NCI-H146 treated with DMSO at 0.1 percent for 48 hours (cell line): ENCODE results near the gene DEFB123.
"Not testable (repeated sequence)": the region's sequence is repeated elsewhere in the genome, so short reads cannot be mapped to it uniquely, and the experiment has no call there.

Experiments used
- DNase-seq: peaks from one replicate; lab custom pipeline; 2025; ENCODE audit not compliant: unreplicated experiment; lab: John Stamatoyannopoulos, UW

The DEFB123 gene

GRCh38 chr20:31440012-31440659 is at the start of gene DEFB123:
DEFB123 (plus strand) TSS chr20:31440632; CDS start chr20:31440699, 67 bp downstream.
- no peak for DNase-seq

DNA sequence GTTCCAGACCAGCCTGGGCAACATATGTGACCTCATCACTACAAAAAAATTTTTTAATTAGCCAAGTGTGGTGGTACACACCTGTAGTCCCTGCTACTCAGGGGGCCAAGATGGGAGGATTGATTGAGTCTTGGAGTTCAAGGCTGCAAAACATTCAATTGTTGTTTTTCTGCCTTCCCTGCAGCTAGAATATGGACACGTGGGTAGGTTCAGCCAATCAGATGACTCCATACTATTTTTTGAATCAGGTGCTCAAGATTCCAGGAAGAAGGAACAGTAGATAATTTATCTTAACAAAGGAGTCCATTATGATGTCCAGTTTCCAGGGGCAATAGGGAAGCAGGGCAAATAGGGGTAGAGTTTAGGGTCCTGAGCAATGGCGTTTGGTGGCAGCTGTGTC is 47.6 kb upstream of the DEFB123 start:
- DNase-seq, result no peak

DNA sequence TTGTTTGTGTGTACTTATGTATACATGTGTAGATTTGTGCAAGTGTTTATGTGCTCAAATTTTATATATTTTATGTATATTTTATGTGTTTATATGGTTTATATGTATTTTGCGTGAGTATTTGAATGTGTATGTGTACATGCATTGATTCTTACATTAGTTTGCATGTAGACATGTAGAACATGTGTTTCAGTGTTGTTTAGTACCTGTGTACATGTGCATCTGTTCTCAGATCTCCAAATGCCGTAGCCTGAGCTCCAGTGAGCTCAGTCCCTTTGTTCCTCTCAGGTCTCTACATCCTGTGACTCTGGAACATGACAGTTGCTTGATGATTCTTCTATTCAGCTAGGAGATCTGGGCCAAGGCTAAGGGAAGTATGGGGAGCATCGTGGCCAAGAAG is 45.5 kb upstream of the DEFB123 start:
- DNase-seq, result no peak

- no peak for DNase-seq
Observed at GRCh38 chr20:31403886-31404285, 36.5 kb upstream of the DEFB123 start.

DNA sequence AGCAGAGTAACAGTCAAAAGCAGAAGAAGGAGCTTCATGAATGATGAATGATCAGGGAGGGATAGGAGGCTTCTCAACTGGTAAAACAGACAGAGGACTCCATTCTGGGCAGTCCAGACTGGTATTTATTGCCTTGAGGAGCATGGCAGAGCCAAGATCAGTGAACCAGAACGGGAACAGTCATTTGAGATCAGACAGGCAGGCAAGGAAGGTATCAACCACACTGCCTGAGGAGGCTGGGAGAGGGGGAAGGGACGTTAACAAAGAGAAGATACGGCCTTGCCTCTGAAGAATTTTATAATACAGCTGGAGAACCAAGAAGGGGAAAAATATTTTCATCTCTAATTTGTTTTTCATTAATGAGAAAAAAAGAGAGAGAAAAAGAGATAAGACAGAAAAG is 34.3 kb upstream of the DEFB123 start, which contains the start of gene DEFB121:
DEFB121 (minus strand) TSS at position 101 of the 400 bp plus-strand sequence; CDS start at position 38, 63 bp downstream.
- no peak for DNase-seq

DNA sequence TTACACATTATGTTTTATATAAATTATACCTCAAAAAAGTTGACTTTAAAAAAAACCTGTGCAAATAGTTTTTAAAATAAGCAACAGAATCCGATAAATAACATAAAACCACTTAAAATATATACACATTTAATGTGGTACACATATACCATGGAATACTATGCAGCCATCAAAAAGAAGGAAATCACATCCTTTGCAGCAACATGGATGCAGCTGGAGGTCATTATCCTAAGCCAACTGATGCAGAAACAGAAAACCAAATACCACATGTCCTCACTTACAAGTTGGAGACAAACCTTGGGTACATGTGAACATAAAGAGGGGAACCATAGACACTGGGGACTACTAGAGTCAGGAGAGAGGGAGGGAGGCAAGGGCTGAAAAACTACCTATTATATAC is 30.4 kb upstream of the DEFB123 start:
- DNase-seq, result no peak

GRCh38 chr20:31414381-31414780 is 26.1 kb upstream of the DEFB123 start:
- no peak for DNase-seq

DNA sequence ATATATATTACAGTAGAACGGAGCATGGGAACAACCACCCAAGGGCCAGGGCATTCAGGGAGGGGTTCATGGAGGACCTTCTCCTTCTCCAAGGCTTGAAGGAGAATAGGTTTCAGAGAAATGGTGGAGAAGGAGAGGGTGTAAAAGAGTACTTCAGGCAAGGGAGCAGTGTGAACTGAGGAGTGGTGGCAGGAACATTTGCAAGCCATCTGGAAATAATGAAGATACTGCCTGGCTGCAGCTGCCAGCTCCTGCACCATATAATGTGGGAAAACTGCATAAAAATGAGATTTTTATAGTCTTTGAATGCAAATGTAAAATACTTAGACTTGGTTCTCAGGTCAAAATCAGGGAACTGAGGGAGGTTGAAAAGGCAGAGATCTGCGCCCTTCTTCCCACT is 24.8 kb upstream of the DEFB123 start:
- no peak for DNase-seq

- DNase-seq, result no peak
Observed at GRCh38 chr20:31418307-31418706, 22.1 kb upstream of the DEFB123 start.

GRCh38 chr20:31425797-31426196 is 14.6 kb upstream of the DEFB123 start:
- DNase-seq, result no peak

DNA sequence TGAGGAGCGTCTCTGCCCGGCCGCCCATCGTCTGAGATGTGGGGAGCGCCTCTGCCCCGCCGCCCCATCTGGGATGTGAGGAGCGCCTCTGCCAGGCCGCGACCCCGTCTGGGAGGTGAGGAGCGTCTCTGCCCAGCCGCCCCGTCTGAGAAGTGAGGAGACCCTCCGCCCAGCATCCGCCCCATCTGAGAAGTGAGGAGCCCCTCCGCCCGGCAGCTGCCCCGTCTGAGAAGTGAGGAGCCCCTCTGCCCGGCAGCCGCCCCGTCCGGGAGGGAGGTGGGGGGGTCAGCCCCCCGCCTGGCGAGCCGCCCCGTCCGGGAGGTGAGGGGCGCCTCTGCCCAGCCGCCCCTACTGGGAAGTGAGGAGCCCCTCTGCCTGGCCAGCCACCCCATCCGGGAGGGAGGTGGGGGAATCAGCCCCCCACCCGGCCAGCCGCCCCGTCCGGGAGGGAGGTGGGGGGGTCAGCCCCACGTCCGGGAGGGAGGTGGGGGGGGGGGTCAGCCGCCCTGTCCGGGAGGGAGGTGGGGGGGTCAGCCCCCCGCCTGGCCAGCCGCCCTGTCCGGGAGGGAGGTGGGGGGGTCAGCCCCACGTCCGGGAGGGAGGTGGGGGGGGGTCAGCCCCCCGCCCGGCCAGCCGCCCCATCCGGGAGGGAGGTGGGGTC is 13.4 kb upstream of the DEFB123 start:
- DNase-seq, result not testable (repeated sequence)

GRCh38 chr20:31427576-31427975 is 12.9 kb upstream of the DEFB123 start:
- not testable (repeated sequence) for DNase-seq

DNA sequence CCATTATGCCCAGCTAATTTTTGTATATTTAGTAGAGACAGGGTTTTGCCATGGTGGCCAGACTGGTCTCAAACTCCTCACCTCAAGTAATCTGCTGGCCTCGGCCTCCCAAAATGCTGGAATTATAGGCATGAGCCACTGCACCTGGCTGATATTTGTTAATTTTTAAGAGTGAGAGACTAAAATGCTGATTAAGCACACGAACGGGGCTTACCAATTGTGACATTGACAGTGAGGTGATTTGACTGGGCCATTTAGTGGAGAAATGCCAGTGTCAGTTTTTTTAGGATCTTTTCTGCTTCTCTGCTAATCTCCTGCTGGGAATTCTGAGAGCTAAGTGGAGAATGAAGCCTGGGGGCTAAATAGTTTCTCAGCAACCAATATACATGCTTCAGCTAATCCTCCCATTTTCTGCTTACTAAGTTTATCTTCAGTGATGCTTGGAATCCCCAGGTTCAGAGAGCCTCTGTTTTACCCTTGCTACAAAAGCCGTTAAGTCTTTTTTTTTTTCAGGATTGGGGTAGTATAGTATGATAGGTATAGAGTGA is 9.8 kb upstream of the DEFB123 start:
- no peak for DNase-seq

GRCh38 chr20:31446084-31446819 is 5.8 kb downstream of the DEFB123 start:
- DNase-seq, result no peak

DNA sequence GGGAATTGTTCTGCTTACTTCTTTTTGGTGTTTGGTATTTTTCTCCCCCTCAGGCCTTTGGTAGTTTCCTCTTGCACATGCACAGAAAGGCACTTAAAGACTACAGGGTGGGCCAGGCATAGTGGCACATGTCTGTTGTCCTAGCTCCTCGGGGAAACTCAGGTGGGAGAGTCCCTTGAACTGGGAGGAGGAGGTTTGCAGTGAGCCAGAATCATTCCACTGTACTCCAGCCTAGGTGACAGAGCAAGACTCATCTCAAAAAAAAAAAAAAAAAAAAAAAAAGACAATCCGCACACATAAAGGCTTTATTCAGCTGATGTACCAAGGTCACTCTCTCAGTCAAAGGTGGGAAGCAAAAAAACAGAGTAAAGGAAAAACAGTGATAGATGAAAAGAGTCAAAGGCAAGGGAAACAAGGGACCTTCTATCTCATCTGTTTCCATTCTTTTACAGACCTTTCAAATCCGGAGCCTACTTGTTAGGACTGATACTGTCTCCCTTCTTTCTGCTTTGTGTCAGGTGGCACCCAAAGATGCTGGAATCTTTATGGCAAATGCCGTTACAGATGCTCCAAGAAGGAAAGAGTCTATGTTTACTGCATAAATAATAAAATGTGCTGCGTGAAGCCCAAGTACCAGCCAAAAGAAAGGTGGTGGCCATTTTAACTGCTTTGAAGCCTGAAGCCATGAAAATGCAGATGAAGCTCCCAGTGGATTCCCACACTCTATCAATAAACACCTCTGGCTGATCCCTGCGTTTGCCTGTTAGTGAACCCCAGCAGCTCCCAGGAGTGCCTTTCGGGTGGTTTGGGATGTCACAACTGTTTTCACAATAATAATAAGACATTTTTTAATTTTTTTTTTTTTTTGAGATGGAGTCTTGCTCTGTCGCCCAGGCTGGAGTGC is 9.3 kb downstream of the DEFB123 start:
- no peak for DNase-seq

GRCh38 chr20:31452575-31452974 is 12.1 kb downstream of the DEFB123 start:
- no peak for DNase-seq

DNA sequence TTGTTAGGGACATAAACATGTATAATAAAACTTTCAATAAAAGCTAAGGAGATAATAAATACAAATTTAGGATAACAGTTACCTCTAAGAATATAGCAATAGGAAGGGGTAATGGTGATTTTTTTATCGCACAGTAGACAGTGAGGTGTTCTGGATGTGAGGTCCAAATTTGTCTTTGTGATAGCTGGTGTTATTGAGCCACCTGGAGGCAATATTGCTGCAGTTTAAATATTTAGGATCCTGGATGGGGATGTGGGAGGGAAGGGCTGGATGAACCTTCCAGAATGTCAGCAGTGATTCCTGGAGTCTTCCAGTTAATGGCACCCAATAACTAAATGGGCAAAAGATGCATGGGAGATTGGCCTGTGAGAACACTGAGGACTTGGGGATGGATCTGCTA is 13.9 kb downstream of the DEFB123 start:
- DNase-seq, result no peak

- not testable (repeated sequence) for DNase-seq
Observed at GRCh38 chr20:31470946-31471345, 30.5 kb downstream of the DEFB123 start.

GRCh38 chr20:31472395-31473330 is 32.2 kb downstream of the DEFB123 start:
- no peak for DNase-seq
